Endothelial cell of umbilical vein (primary cell): ENCODE measurements around the gene CABYR.

Experiments used
- CTCF ChIP-seq, 2 donors: IDR thresholded peaks; 1 replicate in 1 of 2; 2 replicates in 1 of 2; pipeline ENCODE4 v1.5.1; 2011; ENCODE audit warnings: low read length in 2 of 2, mild to moderate bottlenecking in 2 of 2, moderate library complexity in 2 of 2, control low read depth in 1 of 2, inconsistent platforms in 1 of 2, low read depth in 1 of 2; ENCODE audit not compliant: insufficient read depth in 1 of 2; ENCODE audit errors: extremely low read depth in 1 of 2
- EZH2 ChIP-seq: IDR thresholded peaks from 2 replicates; pipeline ENCODE4 v1.6.1; 2012; ENCODE audit warnings: borderline replicate concordance, low read depth, mild to moderate bottlenecking, moderate library complexity, low read length, inconsistent platforms; ENCODE audit not compliant: severe bottlenecking
- FOS ChIP-seq: IDR thresholded peaks from 2 replicates; pipeline ENCODE4 v1.6.1; 2011; ENCODE audit warnings: mild to moderate bottlenecking, low read length, moderate library complexity, borderline replicate concordance; ENCODE audit not compliant: insufficient read depth
- GATA2 ChIP-seq: IDR thresholded peaks from 2 replicates; pipeline ENCODE4 v1.7.0; 2011; ENCODE audit warnings: low read depth, mild to moderate bottlenecking, moderate library complexity, mixed read lengths, low read length; ENCODE audit not compliant: insufficient read length, insufficient read depth
- JUN ChIP-seq: IDR thresholded peaks from 2 replicates; pipeline ENCODE4 v1.6.1; 2011; ENCODE audit warnings: borderline replicate concordance, low read depth; ENCODE audit not compliant: insufficient read length, insufficient read depth
- MYC ChIP-seq: IDR thresholded peaks from one replicate; pipeline ENCODE4 v1.6.1; 2011; ENCODE audit warnings: mild to moderate bottlenecking, low read depth, low read length
- POLR2AphosphoS5 ChIP-seq: IDR thresholded peaks from 2 replicates; pipeline ENCODE4 v1.6.1; 2012; ENCODE audit warnings: low read depth, mild to moderate bottlenecking, control low read depth, low read length, moderate library complexity; ENCODE audit not compliant: insufficient read depth

- no peak for TF ChIP-seq CTCF (IDR thresholded peaks at IDR 0.05; ENCODE audit: extremely low read depth in 1 of 2, insufficient read depth in 1 of 2, low read depth in 1 of 2, low read length in 2 of 2)
- TF ChIP-seq JUN, result no peak
- no peak for TF ChIP-seq POLR2AphosphoS5
- no peak for TF ChIP-seq MYC
- TF ChIP-seq FOS, result no peak
- no peak for TF ChIP-seq GATA2
- no peak for TF ChIP-seq EZH2
Observed at GRCh38 chr18:24103320-24104021, 35.4 kb upstream of the CABYR start.
